ENCODE results near the gene NOL4L.

NOL4L gene

DNA sequence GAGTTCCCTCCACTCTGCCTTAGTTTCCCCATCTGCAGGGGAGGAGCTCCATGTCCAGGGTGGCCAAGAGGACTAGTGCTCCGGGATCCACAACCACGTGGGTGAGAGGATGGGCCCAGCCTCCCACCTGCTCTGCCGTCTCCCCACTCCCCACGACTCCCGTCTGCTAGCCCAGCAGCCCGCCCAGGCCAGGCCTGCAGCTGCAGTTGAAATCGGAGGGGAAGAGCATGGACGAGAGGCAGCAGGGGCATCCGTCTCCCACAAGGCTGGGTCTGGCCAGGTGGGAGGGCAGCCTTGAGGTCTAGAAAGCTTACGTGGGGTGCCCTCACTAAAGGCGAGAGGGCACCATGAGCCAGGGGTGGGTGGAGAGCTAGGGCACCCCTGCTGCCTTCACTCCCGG, 8.6 kb downstream of the NOL4L start:
- DNase-seq (ENCODE audit: low read depth in 2 of 2) = no peak

DNA sequence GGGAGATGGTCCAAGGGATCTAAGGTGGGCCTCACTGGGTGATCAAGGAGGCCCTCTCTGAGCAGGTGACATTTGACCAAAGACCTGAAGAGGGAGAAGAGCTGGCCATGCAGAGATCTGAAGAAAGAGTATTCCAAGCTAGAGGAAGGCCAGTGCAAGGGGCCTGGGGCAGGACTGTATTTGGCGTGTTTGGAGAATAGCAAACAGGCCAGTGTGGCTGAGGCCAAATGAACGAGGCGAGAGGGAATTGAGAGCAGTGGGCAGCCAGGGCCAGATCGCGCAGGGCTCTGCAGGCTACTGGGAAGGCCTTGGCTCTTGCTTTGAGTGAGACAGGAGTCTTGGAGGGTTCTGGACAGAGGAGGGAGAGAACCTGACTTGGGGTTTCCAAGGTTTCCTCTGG, 9.3 kb downstream of the NOL4L start:
- DNase-seq (ENCODE audit: low read depth in 2 of 2) = no peak

DNA sequence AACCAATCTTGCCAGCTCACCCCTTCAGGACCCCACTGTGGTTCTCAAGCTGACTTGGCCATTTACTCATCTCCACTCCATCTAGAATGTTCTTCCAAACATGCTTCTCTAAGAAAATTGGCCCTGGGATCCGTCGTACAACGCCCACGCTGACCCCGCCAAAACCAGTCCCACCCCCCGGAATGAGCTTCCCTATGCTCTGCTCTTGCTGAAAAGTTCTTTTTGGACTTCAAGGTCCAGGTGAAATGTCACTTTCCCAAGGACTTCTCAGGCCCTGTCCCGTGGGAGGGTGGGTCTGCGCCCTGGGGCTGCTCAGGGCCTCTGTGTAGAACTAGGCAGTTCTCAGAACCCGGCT, 9.9 kb downstream of the NOL4L start:
- no peak for DNase-seq (ENCODE audit: low read depth in 2 of 2)

GRCh38 chr20:32574296-32575226, 10.6 kb downstream of the NOL4L start:
- DNase-seq (ENCODE audit: low read depth in 2 of 2) = peak; percentile 28 to 39

GRCh38 chr20:32573167-32573851, 11.8 kb downstream of the NOL4L start:
- no peak for DNase-seq (ENCODE audit: low read depth in 2 of 2)

DNA sequence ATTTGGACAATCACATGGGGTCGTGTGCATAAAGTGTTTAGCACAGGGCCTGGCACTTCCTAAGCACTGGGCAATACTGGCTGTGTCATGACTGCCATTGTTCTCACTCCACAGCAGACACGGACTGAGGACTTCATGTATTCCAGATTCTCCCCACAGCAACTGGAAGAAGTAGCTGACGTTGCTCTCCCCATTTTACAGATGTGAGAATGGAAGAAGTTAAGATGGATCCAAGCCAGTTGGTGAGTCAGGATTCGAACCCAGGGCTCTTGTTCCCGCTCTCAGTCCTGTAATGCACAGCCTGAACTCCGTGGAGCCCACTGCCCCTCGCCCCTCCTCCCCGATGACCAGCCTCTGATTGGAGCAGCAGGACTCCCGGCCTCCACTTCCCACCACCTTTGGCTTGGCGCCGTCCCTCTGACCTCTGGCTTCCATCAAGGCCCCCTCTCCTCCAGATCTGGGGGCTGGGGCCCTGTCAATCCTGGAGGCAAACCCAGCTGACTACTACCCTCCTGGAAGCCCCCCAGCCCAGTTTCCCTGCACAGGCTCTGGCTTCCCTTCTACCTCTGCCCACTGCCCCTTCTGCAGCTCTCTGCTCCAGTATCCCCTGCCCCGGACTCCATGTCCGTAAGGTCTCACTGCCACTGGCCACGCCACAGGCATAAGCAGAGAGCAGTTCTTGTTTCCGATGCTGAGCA, 12.7 kb downstream of the NOL4L start:
- DNase-seq (ENCODE audit: low read depth in 2 of 2) = no peak

- DNase-seq (ENCODE audit: low read depth in 2 of 2) = no peak
Observed at GRCh38 chr20:32571566-32571965, 13.6 kb downstream of the NOL4L start.

- no peak for DNase-seq (ENCODE audit: low read depth in 2 of 2)
Observed at GRCh38 chr20:32570401-32571190, 14.5 kb downstream of the NOL4L start.

DNA sequence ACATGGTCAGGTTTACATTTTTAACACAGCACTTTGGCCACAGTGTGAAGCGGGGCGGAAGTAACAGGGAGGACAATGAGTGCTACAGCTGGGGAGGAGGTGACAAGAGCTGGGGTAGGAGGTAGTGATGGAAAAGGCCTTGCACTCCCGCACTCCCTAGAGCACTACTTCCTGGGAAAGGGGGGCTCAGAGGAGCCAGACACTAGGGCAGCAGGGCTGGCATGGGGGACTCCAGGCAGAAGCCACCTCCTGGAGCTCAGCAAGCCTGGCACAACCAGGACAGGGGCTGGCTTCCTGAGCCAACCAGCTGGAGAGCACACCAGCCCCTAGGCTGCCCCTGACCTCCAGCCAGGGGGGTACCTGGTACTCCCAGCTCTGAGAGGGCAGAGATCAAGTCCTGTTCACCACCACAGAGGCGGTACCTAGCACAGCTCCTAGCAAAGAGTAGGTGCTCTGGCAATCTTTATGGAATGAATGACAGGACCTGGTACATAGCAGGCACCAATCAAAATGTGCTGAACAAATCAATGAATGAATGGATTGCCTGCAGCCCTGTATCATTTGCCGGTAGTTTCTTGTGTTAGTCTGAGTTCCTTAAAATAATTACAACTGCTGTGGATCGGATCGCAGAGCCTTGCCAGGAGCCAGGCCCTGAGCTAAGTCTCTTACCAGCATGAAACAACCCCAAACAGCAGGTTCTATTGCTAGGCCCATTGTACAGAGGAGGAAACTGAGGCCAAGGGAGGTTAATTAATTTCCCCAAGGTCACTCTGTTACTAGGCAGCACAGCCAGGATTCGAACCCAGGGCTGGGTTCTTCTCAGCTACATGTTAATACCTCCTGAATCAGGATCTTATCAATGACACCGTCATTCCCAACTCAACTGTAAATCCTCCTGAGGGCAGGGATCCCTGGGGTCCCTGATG, 15.5 kb downstream of the NOL4L start:
- DNase-seq (ENCODE audit: low read depth in 2 of 2) = no peak

DNA sequence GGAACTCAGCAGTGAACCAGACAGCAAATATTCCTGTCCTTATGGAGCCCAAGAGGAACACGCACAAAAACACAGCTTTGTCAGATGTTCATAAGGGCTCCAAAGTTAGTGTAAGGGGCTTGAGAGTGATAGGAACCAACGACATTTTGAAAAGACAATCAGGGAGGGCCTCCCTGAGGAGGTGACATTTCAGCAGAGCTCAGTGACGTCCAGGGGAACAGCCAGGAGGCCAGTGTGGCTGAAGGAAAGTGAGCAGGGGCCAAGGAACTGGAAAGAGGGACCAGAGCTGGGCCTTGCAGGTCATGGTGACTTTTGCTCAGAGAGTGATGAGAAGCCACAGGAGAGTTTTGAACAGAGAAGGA, 16.1 kb downstream of the NOL4L start:
- no peak for DNase-seq (ENCODE audit: low read depth in 2 of 2)

- no peak for DNase-seq (ENCODE audit: low read depth in 2 of 2)
Observed at GRCh38 chr20:32567384-32568178, 17.6 kb downstream of the NOL4L start.

DNA sequence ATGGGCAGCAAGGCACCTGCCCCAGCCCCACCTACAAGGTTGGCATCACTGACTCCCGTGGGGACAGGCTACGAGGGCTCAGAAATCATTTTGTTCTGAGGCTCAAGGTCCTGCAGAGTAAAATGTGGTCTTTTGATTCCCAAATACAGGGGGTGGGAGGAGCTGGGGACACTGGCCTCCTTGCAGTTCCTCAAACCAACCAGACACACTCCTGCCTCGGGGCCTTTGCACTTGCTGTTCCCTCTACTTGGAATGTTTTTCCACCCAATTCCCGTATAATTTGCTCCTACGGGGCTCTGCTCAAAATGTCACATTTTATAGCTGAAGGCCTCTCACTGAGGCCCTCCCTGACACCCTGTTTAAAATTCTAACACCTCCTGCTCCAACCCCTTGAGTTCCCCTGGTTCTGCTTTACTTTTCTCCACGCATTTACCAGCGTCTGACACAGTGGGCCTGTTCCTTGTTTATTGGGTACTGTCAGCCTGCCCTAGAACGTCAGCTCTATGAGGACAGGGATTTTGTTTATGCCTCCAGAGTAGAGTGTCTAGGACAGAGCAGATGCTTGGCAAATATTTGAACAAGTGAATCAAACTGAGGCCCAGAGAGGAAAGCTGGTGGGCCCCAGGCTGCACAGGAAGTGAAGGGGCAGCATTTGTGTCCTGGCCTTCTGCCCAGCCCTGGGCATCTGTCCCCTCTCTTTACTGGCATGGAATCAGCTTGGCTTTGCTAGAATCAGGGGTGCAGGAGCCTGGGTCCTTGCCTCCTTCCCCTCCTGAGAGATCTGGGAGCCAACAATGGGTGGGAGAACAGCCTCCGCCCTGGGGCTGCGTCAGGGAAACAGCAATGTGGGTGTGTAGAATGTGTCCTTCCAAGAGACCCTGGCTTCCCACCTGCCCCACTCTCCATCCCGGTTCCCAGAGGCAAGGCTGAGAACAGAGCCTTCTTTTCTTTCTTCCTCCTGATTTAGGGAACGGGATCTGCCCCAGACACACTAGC, 18.5 kb downstream of the NOL4L start:
- DNase-seq (ENCODE audit: low read depth in 2 of 2) = no peak

DNA sequence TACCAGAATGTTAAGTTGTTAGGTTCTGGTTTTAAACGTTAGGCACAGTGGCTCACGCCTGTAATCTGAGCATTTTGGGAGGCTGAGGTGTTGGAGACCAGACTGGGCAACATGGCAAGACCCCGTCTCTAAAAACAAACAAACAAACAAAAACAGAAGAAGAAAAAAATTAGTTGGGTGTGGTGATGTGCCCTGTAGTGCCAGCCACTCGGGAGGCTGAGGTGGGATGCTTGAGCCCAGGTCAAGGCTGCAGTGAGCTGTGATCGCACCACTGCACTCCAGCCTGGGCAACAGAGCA, 19.4 kb downstream of the NOL4L start:
- DNase-seq (ENCODE audit: low read depth in 2 of 2) = no peak

DNA sequence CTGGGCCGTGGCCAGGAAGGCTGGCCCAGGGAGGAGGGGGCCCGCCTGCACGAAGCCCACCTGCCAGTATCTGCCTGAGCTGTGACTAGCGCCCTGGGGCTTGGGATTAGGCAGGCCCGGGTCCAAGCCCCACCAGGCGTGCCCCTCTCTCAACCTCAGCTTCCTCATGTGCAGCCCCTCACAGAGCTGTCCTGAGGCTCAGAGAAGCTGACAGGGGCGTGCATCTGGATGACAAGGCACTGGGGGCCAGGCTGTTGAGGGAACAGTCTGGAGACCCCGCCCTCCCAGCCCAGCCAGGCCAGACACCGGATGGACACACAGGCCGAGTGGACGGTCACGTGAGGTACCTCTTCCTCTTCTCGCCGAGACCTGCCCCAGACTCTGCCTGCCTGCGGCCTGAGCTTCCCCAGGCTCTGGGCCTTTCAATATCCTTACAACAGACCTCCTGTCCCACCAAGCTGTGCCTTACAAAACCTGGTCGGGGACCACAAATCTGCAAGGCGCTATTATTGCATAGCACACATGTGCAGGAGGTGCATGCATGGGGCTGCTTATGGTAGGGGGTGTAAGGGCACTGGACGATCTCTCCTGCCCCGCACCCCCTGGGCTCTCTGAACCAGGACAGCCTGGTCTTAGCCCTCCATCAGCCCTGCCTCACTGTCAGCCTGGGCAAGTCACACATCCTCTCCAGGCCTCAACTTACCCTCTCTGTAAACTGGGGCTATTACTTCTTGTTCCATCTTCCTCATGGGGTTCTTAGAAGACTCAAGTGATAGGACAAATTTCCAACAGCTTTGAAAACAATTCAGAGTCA, 20.0 kb downstream of the NOL4L start:
- no peak for DNase-seq (ENCODE audit: low read depth in 2 of 2)

- no peak for DNase-seq (ENCODE audit: low read depth in 2 of 2)
Observed at GRCh38 chr20:32564440-32564839, 20.7 kb downstream of the NOL4L start.

- no peak for DNase-seq (ENCODE audit: low read depth in 2 of 2)
Observed at GRCh38 chr20:32563311-32564272, 21.5 kb downstream of the NOL4L start.

GRCh38 chr20:32562495-32562911, 22.6 kb downstream of the NOL4L start:
- DNase-seq (ENCODE audit: low read depth in 2 of 2) = no peak
